Neural cell (in vitro differentiated cells): Measurements from ENCODE around the gene KANK4. TPM values are rescaled to one million over a fixed set of nuclear protein-coding genes. Genes with fewer than 3 reads are reported as not detected.

Experiments
- H2AFZ ChIP-seq: fragments of 200-600, 300-800 bp; sonication (generic), shearing (Covaris generic); 2 replicates; pipeline ENCODE4 v1.6.0; 2014; ENCODE audit warnings: low read depth, mild to moderate bottlenecking, antibody characterized with exemption, low read length, moderate library complexity
- H3F3A ChIP-seq: fragments of 200-600 bp; shearing (Covaris generic); 2 replicates; pipeline ENCODE4 v1.6.1; 2016; ENCODE audit warnings: mild to moderate bottlenecking, moderate library complexity, mixed read lengths, antibody characterized with exemption, low read length; ENCODE audit not compliant: insufficient read depth, poor library complexity, severe bottlenecking
- H3K27ac ChIP-seq: fragments of 200-600, 300-800 bp; sonication (generic), shearing (Covaris generic); 2 replicates; pipeline ENCODE4 v1.5.1; 2014; ENCODE audit warnings: mild to moderate bottlenecking, low read length, moderate library complexity
- H3K27me3 ChIP-seq: fragments of 300-800, 200-600 bp; sonication (generic), shearing (Covaris generic); 2 replicates; pipeline ENCODE4 v1.6.0; 2014; ENCODE audit warnings: mild to moderate bottlenecking, low read depth, low read length, moderate library complexity; ENCODE audit not compliant: insufficient read depth
- H3K36me3 ChIP-seq: fragments of 300-800, 200-600 bp; sonication (generic), shearing (Covaris generic); 2 replicates; pipeline ENCODE4 v1.5.1; 2014; ENCODE audit warnings: mild to moderate bottlenecking, antibody characterized with exemption, low read length, moderate library complexity; ENCODE audit not compliant: insufficient read depth
- H3K4me2 ChIP-seq: fragments of 300-800, 200-600 bp; sonication (generic), shearing (Covaris generic); 2 replicates; pipeline ENCODE4 v1.6.0; 2014; ENCODE audit warnings: mild to moderate bottlenecking, low read length
- H3K4me3 ChIP-seq: fragments of 300-800, 200-600 bp; sonication (generic), shearing (Covaris generic); 2 replicates; pipeline ENCODE4 v1.5.1; 2014; ENCODE audit warnings: mild to moderate bottlenecking, low read length, moderate library complexity
- H3K79me2 ChIP-seq: fragments of 200-600 bp; shearing (Covaris generic); replicated peaks from 2 replicates; pipeline ENCODE4 v1.6.0; 2014; ENCODE audit warnings: mild to moderate bottlenecking, low read length, moderate library complexity; ENCODE audit not compliant: insufficient read depth
- H3K9ac ChIP-seq: fragments of 300-800, 200-600 bp; sonication (generic), shearing (Covaris generic); 2 replicates; pipeline ENCODE4 v1.6.1; 2016; ENCODE audit warnings: mild to moderate bottlenecking, low read length, mixed read lengths
- H3K9me2 ChIP-seq: fragments of 200-600 bp; shearing (Covaris generic); 2 replicates; pipeline ENCODE4 v1.6.1; 2016; ENCODE audit warnings: mild to moderate bottlenecking, low read length, mixed read lengths; ENCODE audit not compliant: insufficient read depth
- H3K9me3 ChIP-seq: fragments of 200-600, 300-800 bp; sonication (generic), shearing (Covaris generic); 2 replicates; pipeline ENCODE4 v1.6.1; 2016; ENCODE audit warnings: mild to moderate bottlenecking, mixed run types, low read length, moderate library complexity, mixed read lengths
- H4K20me1 ChIP-seq: fragments of 200-600 bp; shearing (Covaris generic); 2 replicates; pipeline ENCODE4 v1.6.1; 2016; ENCODE audit warnings: mild to moderate bottlenecking, mixed run types; ENCODE audit not compliant: insufficient read depth
- CTCF ChIP-seq: fragments of 450-650 bp; IDR thresholded peaks from 2 replicates; pipeline ENCODE4 v1.5.1; 2014; ENCODE audit warnings: antibody characterized with exemption, mild to moderate bottlenecking, moderate library complexity; ENCODE audit not compliant: poor library complexity, severe bottlenecking
- EP300 ChIP-seq: fragments of 450-650 bp; conservative IDR thresholded peaks from 2 replicates; pipeline ENCODE4 v1.6.1; 2014; ENCODE audit warnings: antibody characterized with exemption, mild to moderate bottlenecking, moderate library complexity; ENCODE audit not compliant: poor library complexity, severe bottlenecking
- EZH2 ChIP-seq: fragments of 200-600, 300-800 bp; shearing (Covaris generic), sonication (generic); IDR thresholded peaks from 2 replicates; pipeline ENCODE4 v1.6.1; 2014; ENCODE audit warnings: antibody characterized with exemption, low read length, borderline replicate concordance, mild to moderate bottlenecking; ENCODE audit not compliant: insufficient read depth, poor library complexity, severe bottlenecking
- MXI1 ChIP-seq: fragments of 450-650 bp; conservative IDR thresholded peaks from 2 replicates; pipeline ENCODE4 v1.6.1; 2014; ENCODE audit warnings: antibody characterized with exemption, mild to moderate bottlenecking; ENCODE audit not compliant: poor library complexity, severe bottlenecking
- POLR2AphosphoS5 ChIP-seq: IDR thresholded peaks from 2 replicates; pipeline ENCODE4 v1.6.1; 2012
- RAD21 ChIP-seq: fragments of 450-650 bp; conservative IDR thresholded peaks from 2 replicates; pipeline ENCODE4 v1.6.1; 2014; ENCODE audit warnings: antibody characterized with exemption, mild to moderate bottlenecking, moderate library complexity
- REST ChIP-seq: IDR thresholded peaks from 2 replicates; pipeline ENCODE4 v1.6.1; 2012; ENCODE audit warnings: borderline replicate concordance
- SMC3 ChIP-seq: fragments of 450-650 bp; conservative IDR thresholded peaks from 2 replicates; pipeline ENCODE4 v1.6.1; 2014; ENCODE audit warnings: antibody characterized with exemption, mild to moderate bottlenecking, moderate library complexity; ENCODE audit not compliant: poor library complexity
- TAF1 ChIP-seq: IDR thresholded peaks from 2 replicates; pipeline ENCODE4 v1.6.1; 2012; ENCODE audit warnings: low read depth
- polyA plus RNA-seq: library from polyadenylated mRNA; depleted of rRNA; stranded (reverse); fragments of >200 nt; gene quantifications from 2 replicates; pipeline ENCODE4 v1.2.3, GENCODE V29; 2014

The KANK4 gene
- polyA plus RNA-seq, 1 donor from 2014 or later: 0.25 TPM

GRCh38 chr1:62327360-62328055 lies 8.3 kb upstream of the KANK4 start:
- TF ChIP-seq POLR2AphosphoS5 (no peak), MXI1 (no peak), TAF1 (no peak), CTCF (no peak), EZH2 (no peak), EP300 (no peak), REST (no peak), RAD21 (no peak), SMC3 (no peak)
- Histone ChIP-seq H3K9me3 (no peaks in the 10 kb centered on the region), H3K4me2 (no peak overlapping the region), H3K79me2 (no peaks in the 10 kb centered on the region), H3K9ac (no peak overlapping the region), H3K9me2 (no peaks in the 10 kb centered on the region), H3K4me3 (no peak overlapping the region), H3K27ac (no peak overlapping the region), H3K36me3 (no peaks in the 10 kb centered on the region), H3K27me3 (no peaks in the 10 kb centered on the region), H4K20me1 (no peaks in the 10 kb centered on the region), H2AFZ (no peak overlapping the region), H3F3A (no peaks in the 10 kb centered on the region)

- Histone ChIP-seq H3K36me3 (no peaks in the 10 kb centered on the region), H3K4me3 (no peak overlapping the region), H3K27me3 (peaks cover under 1% of the 10 kb centered on the region), H3K27ac (no peak overlapping the region), H3K9me3 (no peaks in the 10 kb centered on the region), H3K9me2 (no peaks in the 10 kb centered on the region), H3K4me2 (no peak overlapping the region), H2AFZ (no peak overlapping the region), H3K79me2 (no peaks in the 10 kb centered on the region), H3F3A (no peaks in the 10 kb centered on the region), H3K9ac (no peak overlapping the region), H4K20me1 (no peaks in the 10 kb centered on the region)
- TF ChIP-seq REST: no peak
- TF ChIP-seq POLR2AphosphoS5: no peak
- TF ChIP-seq RAD21: no peak
- no peak for TF ChIP-seq MXI1
- no peak for TF ChIP-seq TAF1
- no peak for TF ChIP-seq CTCF
- no peak for TF ChIP-seq SMC3
- TF ChIP-seq EZH2: no peak
- no peak for TF ChIP-seq EP300
Observed at GRCh38 chr1:62325681-62326080, 6.4 kb upstream of the KANK4 start.
